Measurements from ENCODE around the gene CTIF.

Gene CTIF

GRCh38 chr18:48872234-48873145 is 333.7 kb downstream of the CTIF start:
- Histone ChIP-seq H3K9ac (no peak overlapping the region), H3K36me3 (ENCODE audit: control insufficient read depth, insufficient read depth, low read length) (no peaks in the 10 kb centered on the region), H3K9me3 (ENCODE audit: control insufficient read depth, low read length) (no peaks in the 10 kb centered on the region), H3K27ac (no peak overlapping the region), H2AFZ (no peak overlapping the region), H3K79me2 (no peaks in the 10 kb centered on the region), H3K4me3 (ENCODE audit: low read depth, low read length) (no peak overlapping the region), H3K4me1 (no peaks in the 10 kb centered on the region), H3K27me3 (ENCODE audit: control insufficient read depth, insufficient read depth, low read length) (no peaks in the 10 kb centered on the region), H3K4me2 (ENCODE audit: low read length) (no peak overlapping the region)
- no peak for TF ChIP-seq CTCF (IDR thresholded peaks at IDR 0.05)

- Histone ChIP-seq H3K9me3 (ENCODE audit: control insufficient read depth, low read length) (no peaks in the 10 kb centered on the region), H3K27ac (no peak overlapping the region)
- TF ChIP-seq CTCF (IDR thresholded peaks at IDR 0.05), result no peak
These were observed 335.4 kb downstream of the CTIF start for GRCh38 chr18:48874233-48874632.

GRCh38 chr18:48874701-48875162 is 335.9 kb downstream of the CTIF start:
- Histone ChIP-seq H3K4me2 (ENCODE audit: low read length) (no peak overlapping the region), H3K27me3 (ENCODE audit: control insufficient read depth, insufficient read depth, low read length) (no peaks in the 10 kb centered on the region), H3K79me2 (no peaks in the 10 kb centered on the region), H3K4me3 (ENCODE audit: low read depth, low read length) (no peak overlapping the region), H3K9ac (no peak overlapping the region), H2AFZ (no peak overlapping the region), H3K36me3 (ENCODE audit: control insufficient read depth, insufficient read depth, low read length) (no peaks in the 10 kb centered on the region), H3K27ac (no peak overlapping the region), H3K9me3 (ENCODE audit: control insufficient read depth, low read length) (no peaks in the 10 kb centered on the region), H3K4me1 (no peaks in the 10 kb centered on the region)
- no peak for TF ChIP-seq CTCF (IDR thresholded peaks at IDR 0.05)

More at GRCh38 chr18:48874233-48874632, 335.4 kb downstream of the CTIF start:
- Histone ChIP-seq H3K9ac (no peak overlapping the region), H3K27me3 (ENCODE audit: control insufficient read depth, insufficient read depth, low read length) (no peaks in the 10 kb centered on the region), H3K4me1 (no peaks in the 10 kb centered on the region), H3K4me2 (ENCODE audit: low read length) (no peak overlapping the region), H3K36me3 (ENCODE audit: control insufficient read depth, insufficient read depth, low read length) (no peaks in the 10 kb centered on the region), H2AFZ (no peak overlapping the region), H3K4me3 (ENCODE audit: low read depth, low read length) (no peak overlapping the region), H3K79me2 (no peaks in the 10 kb centered on the region)

GRCh38 chr18:48875314-48875941 is 336.6 kb downstream of the CTIF start:
- H3K79me2 ChIP-seq, result no peaks in the 10 kb centered on the region
- H3K4me2 ChIP-seq (ENCODE audit: low read length), result no peak overlapping the region
- H3K4me1 ChIP-seq, result no peaks in the 10 kb centered on the region
- no peaks in the 10 kb centered on the region for H3K36me3 ChIP-seq (ENCODE audit: control insufficient read depth, insufficient read depth, low read length)
- H3K9ac ChIP-seq, result no peak overlapping the region
- H3K9me3 ChIP-seq (ENCODE audit: control insufficient read depth, low read length), result no peaks in the 10 kb centered on the region
- H3K27me3 ChIP-seq (ENCODE audit: control insufficient read depth, insufficient read depth, low read length), result no peaks in the 10 kb centered on the region
- H3K27ac ChIP-seq, result no peak overlapping the region
- TF ChIP-seq CTCF (IDR thresholded peaks at IDR 0.05), result no peak
- no peak overlapping the region for H2AFZ ChIP-seq
- H3K4me3 ChIP-seq (ENCODE audit: low read depth, low read length), result no peak overlapping the region
